GM06990 (cell line): Measurements from ENCODE around the gene CCNYL1.

Experiments used
- DNase-seq: peaks from one replicate; pipeline ENCODE4 v3.0.0-alpha.2; 2011; ENCODE audit not compliant: insufficient read length; ENCODE audit errors: extremely low read depth
- H3K27me3 ChIP-seq: replicated peaks from 2 replicates; pipeline ENCODE4 v1.6.0; 2011; ENCODE audit warnings: low read length; ENCODE audit not compliant: control insufficient read depth, insufficient read depth
- H3K36me3 ChIP-seq: 2 replicates; pipeline ENCODE4 v1.5.1; 2011; ENCODE audit warnings: low read length; ENCODE audit not compliant: control insufficient read depth, insufficient read depth
- H3K4me3 ChIP-seq: replicated peaks from 2 replicates; pipeline ENCODE4 v1.5.1; 2011; ENCODE audit warnings: low read depth, mild to moderate bottlenecking, control low read depth, low read length
- TF ChIP-seq, protein P1 (sequence below): IDR thresholded peaks from 2 replicates; pipeline ENCODE4 v1.5.1; 2011; ENCODE audit warnings: low read length, control low read depth, mild to moderate bottlenecking, inconsistent platforms; ENCODE audit not compliant: insufficient read depth, poor library complexity, severe bottlenecking

The CCNYL1 gene

DNA sequence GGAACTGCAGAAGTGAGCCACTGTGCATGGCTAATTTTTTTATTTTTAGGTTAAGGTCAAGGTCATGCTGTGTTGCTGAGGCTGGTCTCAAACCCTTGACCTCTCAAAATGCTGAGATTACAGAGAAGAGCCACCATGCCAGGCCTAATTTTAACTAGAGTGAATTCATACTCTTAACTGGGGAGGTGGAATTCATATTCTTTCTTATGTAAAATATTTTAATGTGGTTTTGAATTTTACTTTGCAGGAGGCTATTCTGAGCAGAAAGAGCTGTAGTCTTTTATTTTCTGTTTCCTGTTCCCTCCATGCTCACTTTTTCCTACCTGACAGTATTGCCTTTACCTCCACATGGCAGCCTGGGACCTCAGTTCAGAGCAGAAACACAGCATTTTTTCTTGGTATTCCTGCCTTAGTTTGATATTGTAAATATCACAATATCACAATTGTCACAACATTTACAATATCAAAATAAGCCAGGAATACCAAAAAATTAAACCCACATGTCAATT, 37.1 kb upstream of the CCNYL1 start:
- H3K36me3 ChIP-seq, result no peaks in the 10 kb centered on the region
- H3K27me3 ChIP-seq, result no peaks in the 10 kb centered on the region
- TF ChIP-seq, protein P1, sequence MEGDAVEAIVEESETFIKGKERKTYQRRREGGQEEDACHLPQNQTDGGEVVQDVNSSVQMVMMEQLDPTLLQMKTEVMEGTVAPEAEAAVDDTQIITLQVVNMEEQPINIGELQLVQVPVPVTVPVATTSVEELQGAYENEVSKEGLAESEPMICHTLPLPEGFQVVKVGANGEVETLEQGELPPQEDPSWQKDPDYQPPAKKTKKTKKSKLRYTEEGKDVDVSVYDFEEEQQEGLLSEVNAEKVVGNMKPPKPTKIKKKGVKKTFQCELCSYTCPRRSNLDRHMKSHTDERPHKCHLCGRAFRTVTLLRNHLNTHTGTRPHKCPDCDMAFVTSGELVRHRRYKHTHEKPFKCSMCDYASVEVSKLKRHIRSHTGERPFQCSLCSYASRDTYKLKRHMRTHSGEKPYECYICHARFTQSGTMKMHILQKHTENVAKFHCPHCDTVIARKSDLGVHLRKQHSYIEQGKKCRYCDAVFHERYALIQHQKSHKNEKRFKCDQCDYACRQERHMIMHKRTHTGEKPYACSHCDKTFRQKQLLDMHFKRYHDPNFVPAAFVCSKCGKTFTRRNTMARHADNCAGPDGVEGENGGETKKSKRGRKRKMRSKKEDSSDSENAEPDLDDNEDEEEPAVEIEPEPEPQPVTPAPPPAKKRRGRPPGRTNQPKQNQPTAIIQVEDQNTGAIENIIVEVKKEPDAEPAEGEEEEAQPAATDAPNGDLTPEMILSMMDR, result no peak
- no peak for DNase-seq
- no peak overlapping the region for H3K4me3 ChIP-seq

DNA sequence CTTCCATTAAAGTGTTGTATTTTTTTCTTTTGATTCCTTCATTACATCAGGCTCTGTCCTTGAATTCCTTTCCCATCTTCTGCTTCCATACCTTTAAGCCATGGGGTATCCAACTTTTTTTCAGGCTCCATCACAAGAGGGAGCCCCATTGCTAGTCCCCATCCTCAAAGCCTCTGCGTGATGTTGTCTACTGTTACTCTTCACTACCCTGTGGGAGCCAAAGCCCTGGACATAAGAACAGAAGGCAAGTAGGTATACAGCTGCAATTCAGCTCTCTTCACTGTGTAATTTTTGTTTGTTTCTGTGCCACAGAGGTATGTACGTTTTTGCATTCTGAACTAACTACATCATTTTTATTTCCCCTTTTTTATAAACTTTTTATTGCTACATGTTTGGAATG, 36.6 kb upstream of the CCNYL1 start:
- DNase-seq, result no peak
- Histone ChIP-seq H3K36me3 (no peaks in the 10 kb centered on the region), H3K4me3 (no peak overlapping the region), H3K27me3 (no peaks in the 10 kb centered on the region)
- TF ChIP-seq, protein P1, result no peak

DNA sequence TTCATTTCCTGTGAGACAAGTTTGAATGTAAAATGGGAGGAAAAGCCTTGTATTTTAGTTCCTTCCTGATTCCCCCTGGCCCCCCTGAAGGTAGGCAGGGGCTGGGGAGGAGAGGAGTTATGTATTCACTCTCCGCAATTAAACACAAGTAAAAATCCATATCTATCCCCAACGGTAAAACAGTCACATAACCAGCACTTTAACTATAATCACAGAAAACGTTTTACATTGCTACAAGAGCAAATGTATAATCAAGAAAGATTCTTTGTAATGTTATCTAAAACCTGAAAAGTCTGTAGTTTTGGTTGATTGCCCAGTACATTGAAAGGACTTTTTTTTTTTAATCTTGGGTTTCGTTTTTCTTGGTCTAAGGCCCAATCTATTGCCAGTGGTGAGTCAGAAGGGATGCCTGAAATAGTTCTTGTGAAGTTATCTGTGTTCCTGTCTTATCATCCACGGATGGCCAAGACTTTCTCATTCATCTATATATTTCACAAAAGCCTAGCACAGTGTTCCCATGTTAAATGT, 34.5 kb upstream of the CCNYL1 start:
- peak; percentile 28 for DNase-seq
- H3K4me3 ChIP-seq, result no peak overlapping the region
- TF ChIP-seq, protein P1, result no peak
- no peaks in the 10 kb centered on the region for H3K27me3 ChIP-seq
- no peaks in the 10 kb centered on the region for H3K36me3 ChIP-seq

DNA sequence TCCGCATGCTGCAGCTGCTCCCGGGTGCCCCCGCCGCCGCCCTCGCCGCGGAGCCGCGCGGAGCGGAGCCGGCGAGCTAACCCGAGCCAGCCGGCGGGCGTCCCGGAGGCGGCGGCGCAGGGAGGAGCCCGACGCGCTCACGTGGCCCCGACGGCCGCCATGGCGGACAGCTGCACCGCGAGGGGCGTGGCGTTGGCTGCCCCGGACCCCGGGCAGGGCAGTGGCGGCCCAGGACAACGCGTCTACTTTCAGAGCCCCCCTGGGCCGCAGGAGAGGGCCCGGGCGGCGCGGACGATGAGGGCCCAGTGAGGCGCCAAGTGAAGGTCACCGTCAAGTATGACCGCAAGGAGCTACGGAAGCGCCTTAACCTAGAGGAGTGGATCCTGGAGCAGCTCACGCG, 30.0 kb upstream of the CCNYL1 start:
- H3K4me3 ChIP-seq, result no peak overlapping the region
- DNase-seq, result no peak
- H3K27me3 ChIP-seq, result no peaks in the 10 kb centered on the region
- TF ChIP-seq, protein P1, result no peak
- no peaks in the 10 kb centered on the region for H3K36me3 ChIP-seq

DNA sequence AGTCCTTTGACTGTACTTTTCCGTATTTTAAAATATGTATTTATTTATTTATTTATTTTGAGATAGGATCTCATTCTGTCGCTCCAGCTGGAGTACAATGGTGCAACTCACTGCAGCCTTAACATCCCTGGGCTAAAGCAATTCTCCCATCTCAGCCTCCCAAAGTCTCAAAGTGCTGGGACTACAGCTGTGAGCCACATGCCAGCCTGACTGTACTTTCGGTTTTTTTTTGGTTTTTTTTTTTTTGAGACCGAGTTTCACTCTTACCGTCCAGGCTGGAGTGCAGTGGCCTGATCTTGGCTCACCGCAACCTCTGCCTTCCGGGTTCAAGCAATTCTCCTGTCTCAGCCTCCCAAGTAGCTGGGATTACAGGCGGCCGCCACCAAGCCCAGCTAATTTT, 28.9 kb upstream of the CCNYL1 start:
- no peaks in the 10 kb centered on the region for H3K36me3 ChIP-seq
- no peaks in the 10 kb centered on the region for H3K27me3 ChIP-seq
- H3K4me3 ChIP-seq, result no peak overlapping the region
- TF ChIP-seq, protein P1, result no peak
- DNase-seq, result no peak

DNA sequence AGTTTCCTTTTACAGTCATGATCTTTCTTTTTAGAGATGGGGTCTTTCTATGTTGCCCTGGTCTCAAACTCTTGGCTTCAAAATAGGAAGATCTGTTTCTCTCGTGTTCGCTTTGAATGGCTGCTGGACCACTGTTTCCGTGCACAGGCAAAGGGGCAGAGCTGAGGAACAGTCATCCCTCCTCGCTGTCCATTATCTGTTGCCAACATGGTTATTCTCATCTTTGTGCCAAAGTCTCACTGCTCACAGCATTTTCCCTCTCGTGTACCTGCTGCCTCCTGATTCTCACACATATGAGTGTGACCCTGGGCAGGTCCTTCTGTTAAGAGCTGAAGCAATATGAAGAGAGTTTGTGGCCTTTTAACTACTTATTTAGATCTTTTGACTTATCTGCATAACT, 28.0 kb upstream of the CCNYL1 start:
- Histone ChIP-seq H3K36me3 (no peaks in the 10 kb centered on the region), H3K27me3 (no peaks in the 10 kb centered on the region), H3K4me3 (no peak overlapping the region)
- DNase-seq, result no peak
- TF ChIP-seq, protein P1, result no peak
